Keratinocyte (primary cell): ENCODE results near the gene SRP54. TPM values are rescaled to one million over a fixed set of nuclear protein-coding genes. Genes with fewer than 3 reads are reported as not detected.
A peak's percentile ranks its signal among the peaks of the same experiment; 100 is the strongest.

Source experiments
- DNase-seq: peaks from one replicate; pipeline ENCODE4 v3.0.0-alpha.2; 2011; ENCODE audit warnings: low read depth, missing footprints, low spot score
- FAIRE-seq: peaks from 2 replicates; lab custom pipeline; 2011; peaks lifted over from hg19 to GRCh38; lab: Jason Lieb, UNC
- H2AFZ ChIP-seq: 2 replicates; pipeline ENCODE4 v1.6.0; 2012; ENCODE audit warnings: low read length, control low read depth, inconsistent platforms; ENCODE audit not compliant: control insufficient read depth
- H3K27ac ChIP-seq: 2 replicates; pipeline ENCODE4 v1.5.1; 2011; ENCODE audit warnings: low read length; ENCODE audit not compliant: control insufficient read depth, insufficient read depth
- H3K27me3 ChIP-seq: 3 replicates; pipeline ENCODE4 v1.6.0; 2011; ENCODE audit warnings: low read length; ENCODE audit not compliant: control insufficient read depth, insufficient read depth; ENCODE audit errors: extremely low read depth
- H3K36me3 ChIP-seq, 2 experiments: 2 replicates in 1 of 2; 3 replicates in 1 of 2; pipeline ENCODE4 v1.5.1; 2011; ENCODE audit warnings: low read length in 2 of 2, mild to moderate bottlenecking in 1 of 2; ENCODE audit not compliant: control insufficient read depth in 2 of 2, insufficient read depth in 2 of 2; ENCODE audit errors: extremely low read depth in 1 of 2
- H3K4me1 ChIP-seq: 3 replicates; pipeline ENCODE4 v1.5.1; 2011; ENCODE audit warnings: low read length; ENCODE audit not compliant: control insufficient read depth, insufficient read depth; ENCODE audit errors: extremely low read depth
- H3K4me2 ChIP-seq: 3 replicates; pipeline ENCODE4 v1.6.0; 2011; ENCODE audit warnings: low read depth, low read length; ENCODE audit not compliant: control insufficient read depth, insufficient read depth; ENCODE audit errors: extremely low read depth
- H3K4me3 ChIP-seq, 3 experiments: fragments of 200-600 bp in 1 of 3; sonication (generic) in 1 of 3; 2 replicates in 2 of 3; 3 replicates in 1 of 3; pipeline ENCODE4 v1.5.1; 2011 to 2016; ENCODE audit warnings: low read length in 3 of 3, mild to moderate bottlenecking in 3 of 3, control low read depth in 2 of 3, inconsistent platforms in 1 of 3, low read depth in 1 of 3, mixed read lengths in 1 of 3, mixed run types in 1 of 3, moderate library complexity in 1 of 3; ENCODE audit not compliant: control insufficient read depth in 2 of 3, insufficient read depth in 2 of 3; ENCODE audit errors: extremely low read depth in 1 of 3
- H3K79me2 ChIP-seq: 2 replicates; pipeline ENCODE4 v1.6.0; 2012; ENCODE audit warnings: low read length; ENCODE audit not compliant: control insufficient read depth, insufficient read depth
- H3K9ac ChIP-seq: 3 replicates; pipeline ENCODE4 v1.6.0; 2011; ENCODE audit warnings: low read length; ENCODE audit not compliant: control insufficient read depth, insufficient read depth; ENCODE audit errors: extremely low read depth
- H3K9me1 ChIP-seq: 3 replicates; pipeline ENCODE4 v1.6.0; 2011; ENCODE audit warnings: low read length; ENCODE audit not compliant: control insufficient read depth, insufficient read depth; ENCODE audit errors: extremely low read depth
- H3K9me3 ChIP-seq: 2 replicates; pipeline ENCODE4 v1.5.1; 2012; ENCODE audit warnings: low read depth, low read length; ENCODE audit not compliant: control insufficient read depth
- H4K20me1 ChIP-seq: 3 replicates; pipeline ENCODE4 v1.6.0; 2011; ENCODE audit warnings: low read length; ENCODE audit not compliant: control insufficient read depth, insufficient read depth; ENCODE audit errors: extremely low read depth
- CTCF ChIP-seq, 3 experiments: IDR thresholded peaks in 1 of 3; conservative IDR thresholded peaks in 1 of 3; optimal IDR thresholded peaks in 1 of 3; 2 replicates in 2 of 3; 3 replicates in 1 of 3; pipeline versions ENCODE3 to v1.5.1; 2011; ENCODE audit warnings: low read length in 3 of 3, mild to moderate bottlenecking in 3 of 3, moderate library complexity in 2 of 3, control low read depth in 1 of 3, inconsistent platforms in 1 of 3; ENCODE audit not compliant: insufficient read depth in 2 of 3; ENCODE audit errors: extremely low read depth in 1 of 3
- EZH2 ChIP-seq: IDR thresholded peaks from one replicate; pipeline ENCODE4 v1.6.1; 2012; ENCODE audit warnings: inconsistent platforms, mild to moderate bottlenecking, low read length, moderate library complexity
- dilution Hi-C: fragments of 300-500 bp; cut with MboI; formaldehyde crosslinking; loops from one replicate; pipeline ENCODE4 v1.7.0; 2020; ENCODE audit warnings: low sequenced_read_pairs; ENCODE audit not compliant: extremely low pct_ligation_motif_present
- polyA plus RNA-seq, 5 experiments: library from polyadenylated mRNA; depleted of rRNA in 3 of 5; stranded (reverse) in 3 of 5; stranded (forward) in 1 of 5; unstranded in 1 of 5; fragments of >200 nt; gene quantifications; 1 replicate in 1 of 5; 2 replicates in 3 of 5; 3 replicates in 1 of 5; pipeline versions ENCODE4 v1.2.1 to v1.2.3, GENCODE V29; 2011 to 2012; ENCODE audit warnings: missing spikeins in 2 of 5, low read depth in 1 of 5, low replicate concordance in 1 of 5

The SRP54 gene
- polyA plus RNA-seq, 1 donor (not counting 4 experiments of a cell fraction or from before 2014, with no cell fraction given), result 41.6 TPM

DNA sequence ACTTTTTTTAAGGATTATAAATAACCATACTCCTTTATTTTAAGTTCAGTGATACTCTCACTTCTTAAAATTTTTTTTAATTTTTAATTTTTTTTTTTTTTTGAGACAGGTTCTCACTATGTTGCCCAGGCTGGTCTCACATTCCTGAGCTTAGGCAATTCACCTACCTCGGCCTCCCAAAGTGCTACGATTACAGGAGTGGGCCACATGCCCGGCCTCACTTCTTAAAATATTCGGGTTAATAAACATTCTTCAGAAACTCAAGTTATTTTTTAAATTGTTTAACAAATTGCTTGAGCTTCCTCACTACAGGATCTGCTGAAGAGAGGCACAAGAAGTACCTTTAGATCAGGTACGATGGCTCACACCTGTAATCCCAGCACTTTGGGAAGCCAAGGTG is 4.3 kb upstream of the SRP54 start:
- FAIRE-seq (no peak), DNase-seq (no peak)
- Histone ChIP-seq H3K27me3 (no peaks in the 10 kb centered on the region), H3K4me1 (peaks cover 5% of the 10 kb centered on the region), H3K79me2 (peaks cover 27% of the 10 kb centered on the region), H2AFZ (no peak overlapping the region), H3K4me3 (no peak overlapping the region), H3K27ac (no peak overlapping the region), H3K36me3 (no peaks in the 10 kb centered on the region), H3K9me1 (no peaks in the 10 kb centered on the region), H3K4me2 (no peak overlapping the region), H4K20me1 (no peaks in the 10 kb centered on the region), H3K9me3 (no peaks in the 10 kb centered on the region), H3K9ac (no peak overlapping the region)
- dilution Hi-C loops, result no loop called here
- TF ChIP-seq EZH2, result no peak
- no peak for TF ChIP-seq CTCF (optimal IDR thresholded peaks at IDR 0.05 in 1 of 3, IDR thresholded peaks at IDR 0.05 in 1 of 3, conservative IDR thresholded peaks at IDR 0.05 in 1 of 3; ENCODE audit: extremely low read depth in 1 of 3, insufficient read depth in 2 of 3, low read length in 3 of 3)

- H3K27me3 ChIP-seq, result no peaks in the 10 kb centered on the region
- H3K9me3 ChIP-seq, result no peaks in the 10 kb centered on the region
- no peak for TF ChIP-seq CTCF (optimal IDR thresholded peaks at IDR 0.05 in 1 of 3, IDR thresholded peaks at IDR 0.05 in 1 of 3, conservative IDR thresholded peaks at IDR 0.05 in 1 of 3; ENCODE audit: extremely low read depth in 1 of 3, insufficient read depth in 2 of 3, low read length in 3 of 3)
- TF ChIP-seq EZH2, result no peak
- H3K36me3 ChIP-seq, result no peaks in the 10 kb centered on the region
- H3K9ac ChIP-seq, result peak overlapping the region; percentile 95
- no peak for DNase-seq
- FAIRE-seq, result no peak
- H4K20me1 ChIP-seq, result no peaks in the 10 kb centered on the region
- H3K4me2 ChIP-seq, result peak overlapping the region; percentile 98
- H3K4me1 ChIP-seq, result peaks cover 16% of the 10 kb centered on the region
- peak overlapping the region; percentile 91 for H2AFZ ChIP-seq
- dilution Hi-C loops, result no loop called here
- peak overlapping the region; percentile 82 to 92 (median 87) for H3K4me3 ChIP-seq
- H3K27ac ChIP-seq, result peak overlapping the region; percentile 89
- peaks cover 43% of the 10 kb centered on the region for H3K79me2 ChIP-seq
- H3K9me1 ChIP-seq, result no peaks in the 10 kb centered on the region
These were observed 2.4 kb upstream of the SRP54 start for GRCh38 chr14:34980337-34980900.
